Activated T-helper 1 cell treated with anti-CD3 and anti-CD28 coated beads, Interleukin-12 subunit alpha, Interleukin-12 subunit beta, Interleukin-2, Interleukin-4 antibody, amounts not matched to agents 30 ng/mL and 10 ng/mL and 1 ng/mL, durations not matched to agents 14 hours and 24 hours and 36 hours (primary cell): ENCODE measurements around the gene NRXN3. TPM values are rescaled to one million over a fixed set of nuclear protein-coding genes. Genes with fewer than 3 reads are reported as not detected.

Source experiments
- DNase-seq: peaks from one replicate; pipeline ENCODE4 v3.0.0; 2021; ENCODE audit warnings: low spot score
- H3K27ac Mint-ChIP-seq: one replicate; pipeline ENCODE4 v1.8.0; 2021; ENCODE audit warnings: mild to moderate bottlenecking, mixed read lengths
- H3K27me3 Mint-ChIP-seq: one replicate; pipeline ENCODE4 v1.8.0; 2022; ENCODE audit warnings: mild to moderate bottlenecking, moderate library complexity, mixed read lengths; ENCODE audit not compliant: insufficient read depth
- H3K36me3 Mint-ChIP-seq: one replicate; pipeline ENCODE4 v1.8.0; 2021; ENCODE audit warnings: low read depth, mixed read lengths
- H3K4me1 Mint-ChIP-seq: one replicate; pipeline ENCODE4 v1.8.0; 2021; ENCODE audit warnings: low read depth, mixed read lengths
- H3K4me3 Mint-ChIP-seq: one replicate; pipeline ENCODE4 v1.8.0; 2021; ENCODE audit warnings: mild to moderate bottlenecking, moderate library complexity, mixed read lengths
- H3K9me3 Mint-ChIP-seq: one replicate; pipeline ENCODE4 v1.8.0; 2021; ENCODE audit warnings: mixed read lengths
- intact Hi-C: fragments of 100-400 bp; cut with micrococcal nuclease; formaldehyde crosslinking; loops from one replicate; pipeline ENCODE4 v1.15.1; 2024
- total RNA-seq: library from RNA; stranded (reverse); gene quantifications from 2 replicates; pipeline ENCODE4 v1.2.3, GENCODE V29; 2022

NRXN3 gene
- total RNA-seq, 1 donor from 2014 or later, result not detected

- Mint-ChIP-seq H3K27me3 (peaks cover 4% of the 10 kb centered on the region), H3K4me3 (no peak overlapping the region), H3K9me3 (no peaks in the 10 kb centered on the region), H3K36me3 (no peaks in the 10 kb centered on the region), H3K27ac (no peak overlapping the region), H3K4me1 (no peaks in the 10 kb centered on the region)
- DNase-seq, result no peak
- intact Hi-C loops, result no loop called here
Measured at GRCh38 chr14:78316786-78317185, 146.6 kb downstream of the NRXN3 start.

- Mint-ChIP-seq H3K9me3 (no peaks in the 10 kb centered on the region), H3K4me1 (no peaks in the 10 kb centered on the region), H3K27me3 (no peaks in the 10 kb centered on the region), H3K27ac (no peak overlapping the region), H3K4me3 (no peak overlapping the region), H3K36me3 (no peaks in the 10 kb centered on the region)
- intact Hi-C loops, result no loop called here
- DNase-seq, result no peak
Measured at GRCh38 chr14:78319406-78319805, 149.2 kb downstream of the NRXN3 start.

- no peak overlapping the region for H3K27ac Mint-ChIP-seq
- intact Hi-C loops, result no loop called here
- no peaks in the 10 kb centered on the region for H3K27me3 Mint-ChIP-seq
- H3K4me1 Mint-ChIP-seq, result no peaks in the 10 kb centered on the region
- no peak for DNase-seq
- no peaks in the 10 kb centered on the region for H3K9me3 Mint-ChIP-seq
- no peaks in the 10 kb centered on the region for H3K36me3 Mint-ChIP-seq
- H3K4me3 Mint-ChIP-seq, result no peak overlapping the region
Measured at GRCh38 chr14:78319887-78320635, 149.9 kb downstream of the NRXN3 start.

GRCh38 chr14:78324353-78324752 lies 154.2 kb downstream of the NRXN3 start:
- Mint-ChIP-seq H3K4me3 (no peak overlapping the region), H3K27ac (no peak overlapping the region), H3K27me3 (no peaks in the 10 kb centered on the region), H3K36me3 (no peaks in the 10 kb centered on the region), H3K9me3 (no peaks in the 10 kb centered on the region), H3K4me1 (no peaks in the 10 kb centered on the region)
- intact Hi-C loops, result no loop called here
- no peak for DNase-seq

- Mint-ChIP-seq H3K9me3 (no peaks in the 10 kb centered on the region), H3K36me3 (no peaks in the 10 kb centered on the region), H3K4me3 (no peak overlapping the region), H3K27me3 (no peaks in the 10 kb centered on the region), H3K27ac (no peak overlapping the region), H3K4me1 (no peaks in the 10 kb centered on the region)
- DNase-seq, result no peak
- intact Hi-C loops, result no loop called here
Measured at GRCh38 chr14:78325911-78326310, 155.7 kb downstream of the NRXN3 start.

- Mint-ChIP-seq H3K27me3 (no peaks in the 10 kb centered on the region), H3K36me3 (no peaks in the 10 kb centered on the region), H3K4me1 (no peaks in the 10 kb centered on the region), H3K9me3 (no peaks in the 10 kb centered on the region), H3K4me3 (no peak overlapping the region), H3K27ac (no peak overlapping the region)
- DNase-seq, result no peak
- intact Hi-C loops, result no loop called here
Measured at GRCh38 chr14:78327426-78328221, 157.5 kb downstream of the NRXN3 start.

GRCh38 chr14:78329371-78329770 lies 159.2 kb downstream of the NRXN3 start:
- intact Hi-C loops, result no loop called here
- no peaks in the 10 kb centered on the region for H3K27me3 Mint-ChIP-seq
- H3K4me1 Mint-ChIP-seq, result no peaks in the 10 kb centered on the region
- no peak overlapping the region for H3K4me3 Mint-ChIP-seq
- no peak for DNase-seq
- no peaks in the 10 kb centered on the region for H3K36me3 Mint-ChIP-seq
- no peak overlapping the region for H3K27ac Mint-ChIP-seq
- H3K9me3 Mint-ChIP-seq, result no peaks in the 10 kb centered on the region

- H3K4me3 Mint-ChIP-seq, result no peak overlapping the region
- H3K27ac Mint-ChIP-seq, result no peak overlapping the region
- no peaks in the 10 kb centered on the region for H3K9me3 Mint-ChIP-seq
- DNase-seq, result no peak
- no peaks in the 10 kb centered on the region for H3K36me3 Mint-ChIP-seq
- H3K4me1 Mint-ChIP-seq, result no peaks in the 10 kb centered on the region
- intact Hi-C loops, result no loop called here
- no peaks in the 10 kb centered on the region for H3K27me3 Mint-ChIP-seq
Measured at GRCh38 chr14:78335531-78335930, 165.4 kb downstream of the NRXN3 start.

GRCh38 chr14:78340250-78340649 lies 170.1 kb downstream of the NRXN3 start:
- Mint-ChIP-seq H3K4me1 (no peaks in the 10 kb centered on the region), H3K27me3 (no peaks in the 10 kb centered on the region), H3K27ac (no peak overlapping the region), H3K36me3 (no peaks in the 10 kb centered on the region), H3K4me3 (no peak overlapping the region), H3K9me3 (no peaks in the 10 kb centered on the region)
- intact Hi-C loops, result no loop called here
- no peak for DNase-seq

- Mint-ChIP-seq H3K27me3 (no peaks in the 10 kb centered on the region), H3K36me3 (no peaks in the 10 kb centered on the region), H3K4me3 (no peak overlapping the region), H3K27ac (no peak overlapping the region), H3K4me1 (no peaks in the 10 kb centered on the region), H3K9me3 (no peaks in the 10 kb centered on the region)
- intact Hi-C loops, result no loop called here
- no peak for DNase-seq
Measured at GRCh38 chr14:78341827-78342389, 171.7 kb downstream of the NRXN3 start.

- Mint-ChIP-seq H3K27me3 (no peaks in the 10 kb centered on the region), H3K4me3 (no peak overlapping the region), H3K36me3 (no peaks in the 10 kb centered on the region), H3K9me3 (no peaks in the 10 kb centered on the region), H3K4me1 (no peaks in the 10 kb centered on the region), H3K27ac (no peak overlapping the region)
- intact Hi-C loops, result no loop called here
- DNase-seq, result no peak
Measured at GRCh38 chr14:78342879-78343278, 172.7 kb downstream of the NRXN3 start.

GRCh38 chr14:78344290-78344689 lies 174.1 kb downstream of the NRXN3 start:
- DNase-seq, result no peak
- intact Hi-C loops, result no loop called here
- no peak overlapping the region for H3K4me3 Mint-ChIP-seq
- H3K27ac Mint-ChIP-seq, result no peak overlapping the region
- no peaks in the 10 kb centered on the region for H3K9me3 Mint-ChIP-seq
- no peaks in the 10 kb centered on the region for H3K4me1 Mint-ChIP-seq
- no peaks in the 10 kb centered on the region for H3K27me3 Mint-ChIP-seq
- H3K36me3 Mint-ChIP-seq, result no peaks in the 10 kb centered on the region

GRCh38 chr14:78345131-78345744 lies 175.1 kb downstream of the NRXN3 start:
- Mint-ChIP-seq H3K4me1 (no peaks in the 10 kb centered on the region), H3K27ac (no peak overlapping the region), H3K4me3 (no peak overlapping the region), H3K9me3 (no peaks in the 10 kb centered on the region), H3K36me3 (no peaks in the 10 kb centered on the region), H3K27me3 (no peaks in the 10 kb centered on the region)
- intact Hi-C loops, result no loop called here
- no peak for DNase-seq
